HG02840 (cell line): ENCODE measurements around the gene KLHDC8A.

ENCODE experiments used
- ATAC-seq: cut with Tn5 transposase; IDR thresholded peaks from one replicate; pipeline ENCODE4 v1.9.1; 2021; ENCODE audit warnings: mild to moderate bottlenecking, moderate library complexity, moderate number of reproducible peaks; ENCODE audit not compliant: unreplicated experiment, low FRiP score

Gene KLHDC8A

DNA sequence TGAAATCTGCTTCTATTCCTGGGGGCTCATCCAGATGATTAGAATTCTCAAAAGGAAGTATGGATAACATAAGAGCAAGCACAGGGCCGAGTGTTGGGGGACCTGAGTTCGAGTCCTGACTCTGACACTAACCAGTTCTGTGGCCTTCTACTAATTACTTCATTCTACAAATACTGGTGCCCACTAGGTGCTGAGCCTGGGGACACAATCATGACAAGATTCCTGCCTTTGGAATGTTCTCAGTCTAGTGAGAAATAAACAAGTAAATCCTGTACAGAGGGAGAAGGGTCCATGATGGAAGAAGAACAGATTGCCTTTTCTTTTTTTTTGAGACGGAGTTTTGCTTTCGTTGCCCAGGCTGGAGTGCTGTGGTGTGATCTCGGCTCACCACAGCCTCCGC, 32.9 kb downstream of the KLHDC8A start:
- no peak for ATAC-seq

DNA sequence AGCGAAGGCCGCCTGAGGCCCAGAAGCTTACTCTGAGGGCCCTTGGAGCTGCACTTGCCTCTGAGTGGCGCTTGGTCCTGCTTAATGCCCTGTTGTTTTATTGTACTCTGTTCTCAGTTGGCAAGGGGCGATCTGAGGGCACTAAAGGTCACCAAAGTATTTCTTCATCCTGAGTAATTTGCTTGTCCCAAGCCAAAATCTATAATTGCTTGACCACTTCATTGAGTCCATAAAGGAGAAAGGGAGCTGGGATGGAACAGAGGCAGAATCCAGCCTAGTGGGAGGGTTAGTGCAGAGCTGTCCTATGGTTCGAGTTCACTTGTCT, 34.8 kb downstream of the KLHDC8A start:
- no peak for ATAC-seq

DNA sequence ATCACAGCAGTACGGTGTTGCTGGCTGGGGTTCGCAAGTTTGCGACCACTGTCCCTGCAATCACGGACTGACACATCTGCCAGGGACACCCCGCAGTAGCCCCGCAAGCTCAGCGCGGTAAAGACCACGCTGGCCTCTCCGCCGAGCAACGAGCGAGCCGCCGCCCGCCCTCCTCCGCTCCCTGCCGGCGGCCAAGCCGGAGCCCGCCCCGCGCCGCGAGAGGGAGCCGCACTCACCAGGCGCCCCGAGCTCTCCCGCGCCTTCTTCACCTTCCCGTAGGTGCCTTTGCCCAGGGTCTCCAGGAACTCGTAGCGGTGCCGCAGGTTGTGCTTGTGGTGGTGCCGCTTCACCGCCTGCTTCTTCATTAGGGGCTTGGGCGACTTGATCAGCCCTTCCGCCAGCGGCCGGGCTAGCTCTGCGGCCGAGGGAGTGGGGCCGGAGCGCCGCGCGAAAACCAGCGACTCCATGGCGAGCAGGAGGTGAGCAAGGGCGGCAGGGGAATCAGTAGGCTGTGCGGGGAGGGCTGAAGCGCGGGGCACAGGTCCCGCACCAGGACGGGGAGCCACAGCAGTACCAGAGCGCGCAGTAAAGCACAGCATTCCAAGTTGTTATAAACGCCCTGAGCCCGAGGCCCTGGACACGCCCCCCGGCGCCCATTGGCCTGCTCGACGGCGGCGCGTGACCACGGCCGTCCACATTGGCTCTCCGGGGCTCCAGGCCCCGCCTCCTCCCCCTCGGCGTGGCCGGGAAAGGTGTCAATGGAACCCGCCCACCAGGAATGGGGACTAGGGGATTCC, 35.4 kb downstream of the KLHDC8A start, which contains the start of gene NUAK2:
Gene NUAK2, minus strand, starts transcription at position 584 of the 797 bp plus-strand sequence. Its CDS starts 117 bp downstream, at position 467.
- no peak for ATAC-seq

GRCh38 chr1:205319081-205320018, 37.4 kb downstream of the KLHDC8A start:
- no peak for ATAC-seq

DNA sequence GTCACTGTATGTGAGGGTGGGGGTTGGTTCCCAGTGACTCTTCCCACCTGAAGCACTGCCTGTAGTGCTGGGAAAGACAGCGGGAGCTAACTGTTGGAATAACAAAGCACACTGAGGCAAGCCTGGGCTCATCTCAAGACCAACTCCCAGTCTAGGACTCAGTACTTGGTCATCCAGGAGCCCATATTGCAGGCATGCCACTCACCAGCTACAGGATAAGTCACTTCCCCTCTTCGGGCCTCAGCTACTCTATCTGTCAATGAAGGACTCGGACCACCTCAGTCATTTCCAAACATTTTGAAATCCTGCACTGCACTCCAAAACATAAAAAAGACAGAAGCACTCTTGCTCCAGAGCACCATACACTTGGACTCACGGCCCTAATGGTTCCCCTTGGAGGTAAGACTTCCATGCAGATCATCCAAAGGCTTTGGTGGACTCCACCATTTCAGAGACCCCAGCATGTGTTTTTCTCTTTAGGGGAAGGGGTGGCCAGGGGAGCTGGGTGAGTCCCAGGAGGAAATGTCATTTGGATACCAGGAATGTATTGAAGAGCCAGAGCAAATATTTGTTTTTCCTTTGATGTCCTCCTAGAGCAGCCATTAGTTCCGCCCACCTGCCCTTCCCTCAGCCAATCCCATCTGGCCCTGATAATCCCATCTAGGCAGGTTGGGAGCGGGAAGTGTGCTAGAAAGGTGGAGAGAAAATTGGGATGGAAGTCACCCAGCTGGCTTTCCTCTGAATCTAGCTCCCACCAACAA, 38.3 kb downstream of the KLHDC8A start:
- no peak for ATAC-seq

DNA sequence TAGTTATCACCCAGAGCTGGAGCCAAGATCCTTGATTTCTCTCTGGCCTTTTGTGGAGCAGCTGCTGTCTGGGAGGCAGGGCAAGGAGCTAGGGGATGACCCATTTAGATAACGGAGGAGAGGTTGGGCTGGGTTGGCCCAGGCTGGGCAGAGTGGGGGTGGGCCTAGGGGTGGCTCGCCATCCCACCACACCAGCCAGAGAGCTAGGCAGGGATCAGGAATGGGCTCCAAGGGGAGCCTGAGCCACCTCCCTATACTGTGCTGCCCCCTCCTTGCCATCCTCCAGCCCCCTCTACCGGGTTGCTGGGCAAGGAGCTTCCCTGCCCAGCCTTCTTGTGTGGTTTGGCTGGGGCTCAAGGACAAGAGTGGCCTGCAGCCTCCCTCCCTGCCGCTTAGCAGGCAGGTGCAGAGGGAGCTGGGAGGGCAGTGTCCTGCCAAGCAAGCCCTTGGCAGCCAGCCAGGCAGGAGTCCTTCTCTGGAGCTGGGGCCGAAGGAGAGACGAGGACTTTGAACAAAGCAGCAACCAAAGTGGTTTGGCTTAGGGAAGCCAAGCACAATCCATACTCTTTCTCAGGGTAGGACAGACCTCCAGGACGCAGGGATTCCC, 39.3 kb downstream of the KLHDC8A start:
- no peak for ATAC-seq

GRCh38 chr1:205316161-205316566, 40.6 kb downstream of the KLHDC8A start:
- ATAC-seq, result no peak

DNA sequence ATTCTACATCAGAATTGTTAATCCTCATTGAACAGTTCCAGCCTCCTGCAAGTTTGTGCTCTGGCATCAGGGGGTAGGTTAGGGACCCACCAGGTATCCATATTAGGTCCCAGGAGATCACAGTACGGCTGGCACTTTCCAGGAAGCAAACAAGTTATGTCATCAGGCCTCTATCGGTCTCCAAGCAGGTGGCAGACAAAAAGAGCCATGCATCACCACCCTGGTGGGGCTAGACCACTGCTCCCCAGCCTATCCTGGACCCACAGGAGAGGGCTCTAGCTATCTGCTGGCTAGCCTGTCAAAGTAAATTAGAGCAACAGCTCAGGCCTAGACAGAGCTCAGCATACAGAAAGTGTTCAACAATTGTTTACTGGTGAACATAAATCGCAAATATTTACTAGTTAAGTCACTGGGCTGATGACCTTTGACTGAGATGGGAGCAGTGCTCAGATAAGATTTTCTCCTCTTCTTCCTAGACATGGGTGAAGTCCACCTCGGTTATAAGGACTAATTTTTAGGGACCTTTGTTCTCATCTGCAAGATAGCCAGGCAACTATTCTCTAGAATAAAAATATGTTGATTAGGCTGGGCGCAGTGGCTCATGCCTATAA, 41.6 kb downstream of the KLHDC8A start:
- no peak for ATAC-seq

DNA sequence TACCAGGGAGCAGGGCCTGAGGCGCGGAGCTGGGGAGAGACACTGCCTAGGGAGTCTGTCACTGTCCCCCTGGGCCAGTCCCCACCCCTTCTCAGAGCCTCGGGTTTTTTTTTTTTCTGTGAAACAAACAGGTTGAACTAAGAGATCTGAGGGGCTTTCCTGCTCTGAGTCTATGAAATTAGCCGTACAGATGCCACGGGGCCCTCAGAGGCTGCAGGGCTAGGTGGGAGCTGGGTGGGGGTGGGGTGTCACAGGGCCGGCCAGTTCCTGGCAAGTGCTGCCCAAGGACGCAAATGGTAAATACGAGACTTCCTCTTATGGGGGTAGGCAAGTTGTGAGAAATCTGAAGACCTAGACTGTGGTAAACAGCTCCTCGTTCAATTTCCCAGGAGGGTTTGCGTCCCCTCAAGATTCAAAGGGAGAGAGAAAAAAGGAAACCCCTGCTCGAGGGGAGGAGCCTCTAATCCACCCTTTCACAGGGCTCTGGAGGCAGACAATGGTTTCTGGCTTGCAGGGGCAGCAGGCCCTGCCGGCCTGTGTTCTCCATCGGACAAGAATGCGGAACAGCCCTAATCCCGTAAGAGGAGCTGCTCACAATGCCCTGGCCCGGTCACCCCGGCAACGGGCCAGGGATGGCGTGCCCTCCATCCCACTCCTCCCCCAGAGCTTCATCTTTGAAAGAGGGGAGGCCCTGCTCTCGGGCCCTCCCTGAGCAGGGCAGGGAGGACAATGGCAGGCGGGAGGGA, 43.0 kb downstream of the KLHDC8A start:
- no peak for ATAC-seq

GRCh38 chr1:205312866-205313562, 43.7 kb downstream of the KLHDC8A start:
- ATAC-seq, result no peak

- ATAC-seq, result no peak
Measured at GRCh38 chr1:205310976-205311704, 45.6 kb downstream of the KLHDC8A start.

GRCh38 chr1:205309741-205310140, 47.0 kb downstream of the KLHDC8A start:
- no peak for ATAC-seq

- ATAC-seq, result no peak
Measured at GRCh38 chr1:205306929-205307566, 49.7 kb downstream of the KLHDC8A start.

DNA sequence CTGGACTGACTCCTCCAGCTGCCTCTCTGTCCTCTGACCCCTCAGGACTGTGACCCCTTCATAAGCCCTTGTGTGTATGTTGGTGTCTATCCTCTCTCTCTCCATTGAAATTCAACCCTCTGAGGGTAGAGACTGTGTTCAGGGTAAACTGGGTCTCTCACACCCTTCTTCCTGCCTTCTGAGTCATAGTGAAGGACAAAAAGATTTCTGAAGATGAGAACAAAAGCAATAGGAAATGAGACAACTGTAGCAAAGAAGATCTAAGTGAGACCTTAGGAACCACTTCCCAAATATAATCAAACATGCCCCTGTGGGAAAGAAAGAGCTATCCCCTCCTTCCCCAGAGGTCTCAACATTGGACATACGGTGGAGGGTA, 52.0 kb downstream of the KLHDC8A start:
- ATAC-seq, result no peak

- ATAC-seq, result no peak
Measured at GRCh38 chr1:205304046-205304694, 52.6 kb downstream of the KLHDC8A start.

DNA sequence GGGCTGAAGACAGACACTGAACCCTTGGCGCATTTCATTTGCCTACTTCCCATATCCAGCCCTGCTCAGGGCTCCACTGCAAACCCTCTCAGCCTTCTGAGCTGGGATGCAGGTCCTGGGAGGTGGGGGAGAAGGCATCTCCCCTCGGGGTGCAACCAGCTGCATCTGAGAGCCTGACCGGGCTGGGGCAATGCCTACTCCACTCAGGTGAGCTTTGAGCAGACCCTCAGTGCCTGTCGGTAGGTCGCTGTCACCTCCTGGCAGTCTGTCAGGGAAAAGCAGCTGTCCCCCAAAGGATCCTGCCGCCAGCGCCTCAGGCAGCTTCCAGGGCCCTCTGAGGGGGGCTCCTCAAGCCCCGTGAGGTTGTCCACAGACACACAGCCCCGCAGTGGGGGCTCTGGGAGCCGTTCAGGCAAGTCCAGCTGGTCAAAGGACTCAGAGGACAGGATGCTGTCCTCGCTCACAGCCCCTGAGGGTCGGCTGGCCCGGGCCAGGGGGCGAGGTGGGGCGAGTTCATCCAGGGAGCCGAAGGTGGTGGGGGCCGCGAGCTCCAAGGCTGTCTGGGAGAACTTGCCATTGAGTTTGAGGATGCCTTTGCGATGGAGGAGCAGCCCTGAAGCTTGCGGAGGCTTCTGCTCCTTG, 53.4 kb downstream of the KLHDC8A start:
- no peak for ATAC-seq
